OCI-LY3 (cell line): Measurements from ENCODE around the gene CACNA1E.

Experiments
- CTCF ChIP-seq: fragments of 200-600, 300-600 bp; sonication (generic); IDR thresholded peaks from 2 replicates; pipeline ENCODE4 v1.5.1; 2014; ENCODE audit warnings: antibody characterized with exemption, low read length, low read depth
- EZH2phosphoT487 ChIP-seq: fragments of 200-600 bp; shearing (Covaris generic); IDR thresholded peaks from 2 replicates; pipeline ENCODE4 v1.6.1; 2018; ENCODE audit warnings: antibody characterized with exemption, mixed run types, low read depth

GRCh38 chr1:181485287-181486097, 2.2 kb downstream of the CACNA1E start:
- TF ChIP-seq CTCF, result no peak
- no peak for TF ChIP-seq EZH2phosphoT487
